H1 (cell line): ENCODE data around the gene ZFYVE16. TPM values are rescaled to one million over a fixed set of nuclear protein-coding genes. Genes with fewer than 3 reads are reported as not detected.
"Not testable (repeated sequence)": the region's sequence is repeated elsewhere in the genome, so short reads cannot be mapped to it uniquely, and the experiment has no call there.

Experiments
- CTCF ChIA-PET: fragments of 300-600 bp; sonication (Branson Sonifier 250); formaldehyde crosslinking; loops from one replicate; lab custom pipeline; 2021; ENCODE audit not compliant: partially characterized antibody; lab: Charles Lee
- POLR2A ChIA-PET: fragments of 300-600 bp; sonication (Branson Sonifier 250); formaldehyde crosslinking; loops from one replicate; lab custom pipeline; 2021; ENCODE audit warnings: inconsistent platforms; ENCODE audit not compliant: partially characterized antibody; lab: Charles Lee
- DNase-seq, 2 experiments: peaks; one replicate each; pipeline versions ENCODE4 v3.0.0 to v3.0.0-alpha.2; 2010 to 2022; ENCODE audit warnings: low spot score in 2 of 2, low read depth in 1 of 2, mixed read lengths in 1 of 2
- FAIRE-seq: peaks from 2 replicates; lab custom pipeline; 2011; peaks lifted over from hg19 to GRCh38; lab: Jason Lieb, UNC
- H2AFZ ChIP-seq: 2 replicates; pipeline ENCODE4 v1.8.1; 2012; ENCODE audit warnings: low read length, inconsistent platforms
- H2AK5ac ChIP-seq: 2 replicates; pipeline ENCODE4 v1.6.1; 2013; ENCODE audit warnings: low read depth, low read length
- H2BK120ac ChIP-seq: replicated peaks from 2 replicates; pipeline ENCODE3; 2013; ENCODE audit warnings: low read depth, low read length, inconsistent platforms
- H2BK12ac ChIP-seq: 2 replicates; pipeline ENCODE4 v1.6.1; 2013; ENCODE audit warnings: low read depth, low read length
- H2BK15ac ChIP-seq: 2 replicates; pipeline ENCODE4 v1.6.1; 2013; ENCODE audit warnings: low read length
- H2BK20ac ChIP-seq: 2 replicates; pipeline ENCODE4 v1.6.1; 2013; ENCODE audit warnings: low read length
- H2BK5ac ChIP-seq: 2 replicates; pipeline ENCODE4 v1.6.1; 2013; ENCODE audit warnings: low read depth, low read length
- H3K14ac ChIP-seq: 2 replicates; pipeline ENCODE4 v1.6.1; 2013; ENCODE audit warnings: inconsistent platforms; ENCODE audit not compliant: insufficient read length
- H3K18ac ChIP-seq: 2 replicates; pipeline ENCODE4 v1.6.1; 2013; ENCODE audit warnings: low read length; ENCODE audit errors: extremely low read depth
- H3K23ac ChIP-seq: 2 replicates; pipeline ENCODE4 v1.6.1; 2013; ENCODE audit warnings: inconsistent platforms; ENCODE audit not compliant: insufficient read length
- H3K23me2 ChIP-seq: 2 replicates; pipeline ENCODE4 v1.6.1; 2013; ENCODE audit warnings: low read depth, low read length
- H3K27ac ChIP-seq: 2 replicates; pipeline ENCODE4 v1.6.1; 2011; ENCODE audit warnings: low read depth, low read length, inconsistent platforms
- H3K27me3 ChIP-seq, 4 experiments: replicated peaks in 1 of 4; 1 replicate in 1 of 4; 2 replicates in 3 of 4; pipeline versions ENCODE4 v1.6.1 to v1.8.1; 2011 to 2013; ENCODE audit warnings: low read length in 3 of 4, mild to moderate bottlenecking in 3 of 4, inconsistent platforms in 2 of 4, mixed read lengths in 2 of 4, moderate library complexity in 1 of 4; ENCODE audit not compliant: control insufficient read depth in 3 of 4, insufficient read depth in 3 of 4; ENCODE audit errors: extremely low read depth in 1 of 4
- H3K36me3 ChIP-seq, 4 experiments: 2 replicates each; pipeline versions ENCODE4 v1.6.1 to v1.8.1; 2011 to 2013; ENCODE audit warnings: mild to moderate bottlenecking in 4 of 4, low read length in 3 of 4, moderate library complexity in 2 of 4, control low read depth in 1 of 4, inconsistent platforms in 1 of 4; ENCODE audit not compliant: insufficient read depth in 4 of 4, control insufficient read depth in 2 of 4
- H3K4ac ChIP-seq: replicated peaks from 2 replicates; pipeline ENCODE3; 2013; ENCODE audit warnings: low read length, low read depth, mixed read lengths, inconsistent platforms; ENCODE audit not compliant: insufficient read length
- H3K4me1 ChIP-seq, 4 experiments: replicated peaks in 1 of 4; 1 replicate in 1 of 4; 2 replicates in 3 of 4; pipeline versions ENCODE4 v1.6.1 to v1.8.1; 2011 to 2013; ENCODE audit warnings: low read length in 3 of 4, inconsistent platforms in 2 of 4, mixed read lengths in 1 of 4; ENCODE audit not compliant: insufficient read depth in 4 of 4, control insufficient read depth in 3 of 4
- H3K4me2 ChIP-seq, 2 experiments: 2 replicates each; pipeline versions ENCODE4 v1.6.1 to v1.8.1; 2011 to 2013; ENCODE audit warnings: low read depth in 2 of 2, low read length in 2 of 2, control low read depth in 1 of 2, inconsistent platforms in 1 of 2, mild to moderate bottlenecking in 1 of 2; ENCODE audit not compliant: insufficient read depth in 1 of 2
- H3K4me3 ChIP-seq, 4 experiments: fragments of 200-600, 300-600 bp in 1 of 4; sonication (generic), shearing (Covaris generic), sonication (Bioruptor Twin) in 1 of 4; 2 replicates each; pipeline versions ENCODE4 v1.5.1 to v1.8.1; 2011 to 2016; ENCODE audit warnings: low read length in 4 of 4, low read depth in 3 of 4, control low read depth in 2 of 4, inconsistent platforms in 2 of 4, mild to moderate bottlenecking in 2 of 4, mixed read lengths in 1 of 4, moderate library complexity in 1 of 4; ENCODE audit not compliant: insufficient read depth in 2 of 4; ENCODE audit errors: extremely low read depth in 1 of 4
- H3K56ac ChIP-seq: replicated peaks from 2 replicates; pipeline ENCODE3; 2013; ENCODE audit warnings: low read depth, mild to moderate bottlenecking, mixed read lengths, low read length, inconsistent platforms; ENCODE audit not compliant: insufficient read length
- H3K79me1 ChIP-seq: 2 replicates; pipeline ENCODE4 v1.6.1; 2013; ENCODE audit warnings: low read depth, low read length, control low read depth
- H3K79me2 ChIP-seq, 2 experiments: 2 replicates each; pipeline versions ENCODE4 v1.6.1 to v1.8.1; 2012 to 2013; ENCODE audit warnings: low read length in 2 of 2, mild to moderate bottlenecking in 2 of 2, inconsistent platforms in 1 of 2; ENCODE audit not compliant: insufficient read depth in 2 of 2, control insufficient read depth in 1 of 2
- H3K9ac ChIP-seq, 4 experiments: replicated peaks in 1 of 4; 1 replicate in 1 of 4; 2 replicates in 3 of 4; pipeline versions ENCODE4 v1.6.1 to v1.8.1; 2011 to 2013; ENCODE audit warnings: low read depth in 3 of 4, low read length in 3 of 4, control low read depth in 2 of 4, mild to moderate bottlenecking in 2 of 4, moderate library complexity in 2 of 4, inconsistent platforms in 1 of 4; ENCODE audit errors: extremely low read depth in 1 of 4
- H3K9me3 ChIP-seq, 2 experiments: 2 replicates each; pipeline versions ENCODE4 v1.6.1 to v1.8.1; 2012 to 2013; ENCODE audit warnings: mild to moderate bottlenecking in 2 of 2, moderate library complexity in 2 of 2, control low read depth in 1 of 2, inconsistent platforms in 1 of 2, low read depth in 1 of 2, low read length in 1 of 2, mixed read lengths in 1 of 2; ENCODE audit not compliant: insufficient read depth in 2 of 2
- H4K20me1 ChIP-seq, 2 experiments: replicated peaks in 1 of 2; 2 replicates each; pipeline versions ENCODE3 to v1.8.1; 2011 to 2013; ENCODE audit warnings: inconsistent platforms in 2 of 2, low read length in 2 of 2, mild to moderate bottlenecking in 1 of 2; ENCODE audit not compliant: insufficient read depth in 2 of 2, control insufficient read depth in 1 of 2
- H4K5ac ChIP-seq: 2 replicates; pipeline ENCODE4 v1.6.1; 2013; ENCODE audit warnings: low read length, low read depth, mixed read lengths, inconsistent platforms; ENCODE audit not compliant: insufficient read length
- H4K8ac ChIP-seq: 2 replicates; pipeline ENCODE4 v1.8.0; 2013; ENCODE audit warnings: mild to moderate bottlenecking, moderate library complexity, low read length, inconsistent platforms; ENCODE audit not compliant: insufficient read depth; ENCODE audit errors: extremely low read depth
- H4K91ac ChIP-seq: replicated peaks from 2 replicates; pipeline ENCODE3; 2013; ENCODE audit warnings: low read length, mixed read lengths, inconsistent platforms; ENCODE audit not compliant: insufficient read length
- WGBS, 2 experiments: shearing (Covaris generic) in 1 of 2; methylation state at CpG; one replicate each; pipeline versions ENCODE4 v1.1.6 to v1.1.7; 2013 to 2015; ENCODE audit warnings: low lambda C conversion rate in 2 of 2, mixed read lengths in 2 of 2, inconsistent platforms in 1 of 2, low coverage in 1 of 2, missing lambda C conversion rate in 1 of 2; ENCODE audit not compliant: insufficient replicate concordance in 2 of 2, insufficient coverage in 1 of 2, insufficient read length in 1 of 2; ENCODE audit errors: extremely low coverage in 1 of 2, missing lambda C conversion rate in 1 of 2; 5-methylcytosine and 5-hydroxymethylcytosine counted together
- polyA plus RNA-seq, 7 experiments: library from polyadenylated mRNA; depleted of rRNA in 3 of 7; stranded (reverse) in 5 of 7; unstranded in 2 of 7; fragments of >200 nt in 5 of 7; fragments of 200-250 nt in 2 of 7; gene quantifications; 1 replicate in 5 of 7; 2 replicates in 1 of 7; 4 replicates in 1 of 7; pipeline versions ENCODE4 v1.2.1 to v1.2.3, GENCODE V29; 2011 to 2013; ENCODE audit warnings: missing spikeins in 2 of 7, mixed read lengths in 2 of 7
- total RNA-seq: library from RNA; stranded (reverse); fragmentation: NEBNext Ultra II Directional; extraction: Animal tissue kit (Norgen Biotek cat#: 25700); gene quantifications from 2 replicates; pipeline ENCODE4 v1.2.1, GENCODE V29; 2021

The ZFYVE16 gene
- total and polyA plus RNA-seq, 2 of the 8 experiments (the other 6 are each of a cell fraction or from before 2014, with no cell fraction given), result 3.6 to 24.2 TPM

DNA sequence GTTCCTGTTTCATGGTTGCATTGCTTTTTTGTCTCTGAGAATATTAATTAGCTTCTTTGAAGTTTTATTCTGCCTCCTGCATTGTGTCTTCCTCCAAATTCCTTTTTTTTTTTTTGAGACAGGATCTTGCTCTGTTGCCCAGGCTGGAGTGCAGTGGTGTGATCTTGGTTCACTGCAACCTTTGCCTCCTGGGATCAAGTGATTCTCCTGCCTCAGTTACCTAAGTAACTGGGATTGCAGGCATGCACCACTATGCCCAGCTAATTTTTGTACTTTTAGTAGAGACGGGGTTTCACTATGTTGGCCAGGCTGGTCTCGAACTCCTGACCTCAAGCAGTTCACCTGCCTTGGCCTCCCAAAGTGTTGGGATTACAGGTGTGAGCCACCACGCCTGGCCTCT lies 16.5 kb downstream of the ZFYVE16 start:
- H2BK12ac ChIP-seq, H4K91ac ChIP-seq, H3K9ac ChIP-seq, H3K27me3 ChIP-seq, CTCF ChIA-PET, H3K23ac ChIP-seq, H3K4me3 ChIP-seq, H3K56ac ChIP-seq, H3K14ac ChIP-seq, H3K23me2 ChIP-seq, H3K36me3 ChIP-seq, H3K18ac ChIP-seq, H3K27ac ChIP-seq, H4K5ac ChIP-seq, H2BK20ac ChIP-seq, DNase-seq, H3K4ac ChIP-seq, H2AFZ ChIP-seq, H2AK5ac ChIP-seq, H2BK5ac ChIP-seq, H4K8ac ChIP-seq, H3K79me1 ChIP-seq, H2BK120ac ChIP-seq, H2BK15ac ChIP-seq, POLR2A ChIA-PET, H3K9me3 ChIP-seq, H4K20me1 ChIP-seq, H3K4me2 ChIP-seq, FAIRE-seq, H3K4me1 ChIP-seq: not testable (repeated sequence)
- peaks cover 0 to 29% of the 10 kb centered on the region in 2 experiments; a peak in 2 of 4 replicates for H3K79me2 ChIP-seq
- 91% methylated on average over 3 of the region's 3 CpGs; no CpG with 5 or more reads in 1 of the 2 experiments for WGBS, 2 experiments
